ENCODE results near the gene PDE2A. TPM values are rescaled to one million over a fixed set of nuclear protein-coding genes. Genes with fewer than 3 reads are reported as not detected.

PDE2A gene
- total and polyA plus RNA-seq, 2 donors (not counting 1 experiment from before 2014, with no cell fraction given): 0.88 to 2.9 TPM

DNA sequence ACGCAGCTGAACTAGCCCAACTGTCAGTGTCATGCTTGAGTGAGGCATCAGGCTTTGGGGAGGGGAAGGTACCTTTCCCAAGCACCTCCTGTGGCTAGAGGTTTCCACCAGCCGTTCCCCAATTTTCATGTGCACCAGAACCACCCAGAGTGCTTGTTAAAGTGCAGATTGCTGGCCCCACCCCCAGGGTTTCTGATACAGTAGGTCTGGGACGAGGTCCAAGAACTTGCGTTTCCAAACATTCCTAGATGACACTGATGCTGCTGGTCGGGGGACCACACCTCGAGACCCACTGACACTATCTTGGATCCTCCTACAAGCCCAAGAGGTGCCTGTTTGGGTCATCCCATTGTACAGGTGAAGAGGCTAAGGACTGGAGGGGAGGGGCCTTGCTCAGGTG, 59.8 kb downstream of the PDE2A start:
- no peaks in the 10 kb centered on the region for H3K79me2 ChIP-seq (ENCODE audit: control insufficient read depth, insufficient read depth, low read length)
- H3K36me3 ChIP-seq (replicated peaks in 1 of 2; ENCODE audit: control extremely low read depth in 1 of 2, control insufficient read depth in 1 of 2, extremely low read depth in 1 of 2, insufficient read depth in 2 of 2, low read length in 1 of 2): no peaks in the 10 kb centered on the region
- 0% methylated on average over 1 of the region's 6 CpGs for WGBS (ENCODE audit: insufficient coverage)
- CTCF ChIA-PET: interaction anchor here (0.6 to 3.0 kb wide), 5 partner anchors 23 to 28 kb away, joined by 3 to 14 read pairs (median 5); no protein-coding TSS in a partner anchor
- H3K27ac ChIP-seq (ENCODE audit: low read length in 2 of 2): no peak overlapping the region
- Mint-ChIP-seq H3K27me3 (peaks cover 21% of the 10 kb centered on the region), H3K4me3 (peak overlapping the region; percentile 7), H3K9me3 (ENCODE audit: insufficient read depth) (no peaks in the 10 kb centered on the region), H3K27ac (peak overlapping the region; percentile 12), H3K4me1 (peaks cover 23% of the 10 kb centered on the region)
- ATAC-seq (ENCODE audit: low read depth) (no peak), DNase-seq (no peak)
- H2AFZ ChIP-seq (ENCODE audit: insufficient read depth, low read depth, low read length, poor library complexity, severe bottlenecking): no peak overlapping the region
- no peak overlapping the region for H3K9ac ChIP-seq (ENCODE audit: low read length)
- peaks cover 0 to 38% (median 8%) of the 10 kb centered on the region in 4 experiments for H3K27me3 ChIP-seq (replicated peaks in 1 of 4; ENCODE audit: control extremely low read depth in 1 of 4, control insufficient read depth in 3 of 4, insufficient read depth in 4 of 4, low read length in 3 of 4)
- POLR2A ChIA-PET: no interaction called here
- peaks cover 20 to 26% of the 10 kb centered on the region in 2 donors for H3K4me1 ChIP-seq (ENCODE audit: control insufficient read depth in 2 of 2, insufficient read depth in 2 of 2, low read length in 2 of 2)
- no peak overlapping the region for H3K4me3 ChIP-seq (ENCODE audit: control extremely low read depth in 1 of 5, extremely low read depth in 1 of 5, insufficient read depth in 1 of 5, low read depth in 2 of 5, low read length in 4 of 5)
- peak overlapping the region; percentile 60 for H3K4me2 ChIP-seq (replicated peaks; ENCODE audit: low read depth, low read length, poor library complexity, severe bottlenecking)
- peaks cover 0 to 4% (median 0%) of the 10 kb centered on the region in 3 donors for H3K9me3 ChIP-seq (ENCODE audit: control extremely low read depth in 1 of 3, control insufficient read depth in 2 of 3, insufficient read depth in 1 of 3, low read length in 2 of 3)
- intact Hi-C loops (cut with micrococcal nuclease): loop anchor here (1.0 kb wide), 2 partner anchors 25 to 29 kb away; no protein-coding TSS in a partner anchor
- TF ChIP-seq EZH2 (IDR thresholded peaks at IDR 0.05; ENCODE audit: borderline replicate concordance, insufficient read depth, low read depth, low read length, poor library complexity, severe bottlenecking) (no peak), CTCF (IDR thresholded peaks at IDR 0.05) (no peak)
- no peaks in the 10 kb centered on the region for H4K20me1 ChIP-seq (ENCODE audit: control insufficient read depth, insufficient read depth, low read length, poor library complexity, severe bottlenecking)

- Mint-ChIP-seq H3K4me1 (peaks cover 23% of the 10 kb centered on the region), H3K27ac (peak overlapping the region; percentile 12), H3K27me3 (peaks cover 17% of the 10 kb centered on the region), H3K9me3 (ENCODE audit: insufficient read depth) (no peaks in the 10 kb centered on the region), H3K4me3 (peak overlapping the region; percentile 7)
- Histone ChIP-seq H3K27ac (ENCODE audit: low read length in 2 of 2) (peak overlapping the region in 1 of 2 donors; percentile 13), H3K27me3 (replicated peaks in 1 of 4; ENCODE audit: control extremely low read depth in 1 of 4, control insufficient read depth in 3 of 4, insufficient read depth in 4 of 4, low read length in 3 of 4) (peaks cover 0 to 39% (median 8%) of the 10 kb centered on the region in 4 experiments), H3K9me3 (ENCODE audit: control extremely low read depth in 1 of 3, control insufficient read depth in 2 of 3, insufficient read depth in 1 of 3, low read length in 2 of 3) (peaks cover 0 to 4% (median 0%) of the 10 kb centered on the region in 3 donors), H3K36me3 (replicated peaks in 1 of 2; ENCODE audit: control extremely low read depth in 1 of 2, control insufficient read depth in 1 of 2, extremely low read depth in 1 of 2, insufficient read depth in 2 of 2, low read length in 1 of 2) (no peaks in the 10 kb centered on the region), H3K79me2 (ENCODE audit: control insufficient read depth, insufficient read depth, low read length) (no peaks in the 10 kb centered on the region), H3K4me2 (replicated peaks; ENCODE audit: low read depth, low read length, poor library complexity, severe bottlenecking) (peak overlapping the region; percentile 60), H3K9ac (ENCODE audit: low read length) (no peak overlapping the region), H3K4me3 (ENCODE audit: control extremely low read depth in 1 of 5, extremely low read depth in 1 of 5, insufficient read depth in 1 of 5, low read depth in 2 of 5, low read length in 4 of 5) (no peak overlapping the region), H3K4me1 (ENCODE audit: control insufficient read depth in 2 of 2, insufficient read depth in 2 of 2, low read length in 2 of 2) (peaks cover 20 to 26% of the 10 kb centered on the region in 2 donors), H4K20me1 (ENCODE audit: control insufficient read depth, insufficient read depth, low read length, poor library complexity, severe bottlenecking) (no peaks in the 10 kb centered on the region), H2AFZ (ENCODE audit: insufficient read depth, low read depth, low read length, poor library complexity, severe bottlenecking) (no peak overlapping the region)
- intact Hi-C loops (cut with micrococcal nuclease): loop anchor here (1.0 kb wide), 2 partner anchors 25 to 29 kb away; no protein-coding TSS in a partner anchor
- ChIA-PET POLR2A (no interaction called here), CTCF (interaction anchor here (0.6 to 3.0 kb wide), 4 partner anchors 23 to 28 kb away, joined by 3 to 14 read pairs (median 5); no protein-coding TSS in a partner anchor)
- DNase-seq: peak; percentile 90
- no peak for TF ChIP-seq CTCF (IDR thresholded peaks at IDR 0.05)
- TF ChIP-seq EZH2 (IDR thresholded peaks at IDR 0.05; ENCODE audit: borderline replicate concordance, insufficient read depth, low read depth, low read length, poor library complexity, severe bottlenecking): no peak
- WGBS (ENCODE audit: insufficient coverage): 2% methylated on average over 5 of the region's 7 CpGs
- ATAC-seq (ENCODE audit: low read depth): peak; percentile 100
These were observed 60.2 kb downstream of the PDE2A start for GRCh38 chr11:72613977-72614376.

All from B cell (primary cell).